Gastrocnemius medialis (tissue), 4 donors: ENCODE measurements around the gene KIF3C.

Experiments
- CTCF ChIP-seq, 5 experiments: fragments of 450-650 bp in 3 of 5; fragments of 200-600 bp in 2 of 5; sonication (generic) in 2 of 5; IDR thresholded peaks in 4 of 5; conservative IDR thresholded peaks in 1 of 5; 1 replicate in 4 of 5; 2 replicates in 1 of 5; pipeline ENCODE4 v1.5.1; 2016 to 2019; ENCODE audit warnings: antibody characterized with exemption in 5 of 5, mild to moderate bottlenecking in 3 of 5, moderate library complexity in 3 of 5
- POLR2A ChIP-seq, 2 donors: fragments of 450-650 bp; IDR thresholded peaks; one replicate each; pipeline ENCODE4 v1.6.1; 2017; ENCODE audit warnings: antibody characterized with exemption in 2 of 2, mild to moderate bottlenecking in 2 of 2, moderate library complexity in 2 of 2

- TF ChIP-seq CTCF (IDR thresholded peaks at IDR 0.05 in 4 of 5, conservative IDR thresholded peaks at IDR 0.05 in 1 of 5) = no peak
- no peak for TF ChIP-seq POLR2A (IDR thresholded peaks at IDR 0.05)
These were observed 77.2 kb downstream of the KIF3C start for GRCh38 chr2:25905126-25905525.
